HG03521 (cell line): ENCODE measurements around the gene DCUN1D1.
A peak's percentile ranks its signal among the peaks of the same experiment; 100 is the strongest.

Experiments
- ATAC-seq: cut with Tn5 transposase; IDR thresholded peaks from one replicate; pipeline ENCODE4 v1.9.1; 2021; ENCODE audit warnings: mild to moderate bottlenecking, moderate library complexity; ENCODE audit not compliant: unreplicated experiment

DCUN1D1 gene

DNA sequence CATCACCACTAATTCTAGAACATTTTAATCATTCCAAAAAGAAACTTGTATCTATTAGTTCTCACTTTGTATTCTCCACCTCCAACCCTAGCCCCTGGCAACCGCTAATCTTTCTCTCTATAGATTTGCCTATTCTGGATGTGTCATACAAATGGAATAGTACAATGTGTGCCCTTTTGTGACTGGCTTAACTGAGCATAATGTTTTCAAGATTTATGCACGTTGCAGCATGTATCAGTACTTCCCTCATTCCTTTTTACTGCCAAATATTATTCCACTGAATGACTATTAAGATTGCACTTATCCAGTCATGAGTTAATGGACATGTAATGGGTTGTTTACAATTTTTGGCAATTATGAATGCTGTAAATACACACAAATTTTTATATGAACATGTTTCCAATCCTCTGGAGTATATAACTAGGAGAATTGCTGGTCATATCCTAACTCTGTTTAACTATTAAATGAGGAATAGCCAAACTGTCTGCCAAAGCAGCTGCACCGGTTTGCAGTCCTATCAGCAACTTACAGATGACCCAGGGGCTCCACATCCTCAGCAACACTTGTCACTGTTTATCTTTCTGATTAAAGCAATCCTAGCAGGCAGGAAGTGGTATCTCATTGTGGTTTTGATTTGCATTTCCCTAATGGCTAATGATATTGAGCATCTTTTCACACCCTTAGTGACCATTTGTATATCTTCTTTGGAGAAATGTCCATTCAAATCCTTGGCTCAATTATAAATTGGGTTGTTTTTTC, 42.9 kb downstream of the DCUN1D1 start:
- peak; percentile 87 for ATAC-seq

DNA sequence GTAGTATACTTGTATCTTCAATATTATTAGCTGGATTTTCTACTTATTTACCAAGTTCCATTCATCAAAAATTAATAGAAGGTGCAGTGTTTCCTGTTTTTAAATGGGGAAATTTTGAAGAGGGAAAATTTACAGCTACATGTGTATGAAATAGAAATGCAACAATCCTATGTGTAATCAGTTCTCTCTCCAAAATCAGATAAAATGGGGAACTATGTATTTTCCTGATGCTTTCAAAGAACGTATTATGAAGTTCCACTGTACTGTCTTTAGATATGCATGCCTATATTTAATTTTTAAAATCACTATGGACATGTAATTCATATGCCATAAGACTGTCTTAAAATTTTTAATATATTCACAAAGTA, 43.4 kb downstream of the DCUN1D1 start:
- no peak for ATAC-seq

DNA sequence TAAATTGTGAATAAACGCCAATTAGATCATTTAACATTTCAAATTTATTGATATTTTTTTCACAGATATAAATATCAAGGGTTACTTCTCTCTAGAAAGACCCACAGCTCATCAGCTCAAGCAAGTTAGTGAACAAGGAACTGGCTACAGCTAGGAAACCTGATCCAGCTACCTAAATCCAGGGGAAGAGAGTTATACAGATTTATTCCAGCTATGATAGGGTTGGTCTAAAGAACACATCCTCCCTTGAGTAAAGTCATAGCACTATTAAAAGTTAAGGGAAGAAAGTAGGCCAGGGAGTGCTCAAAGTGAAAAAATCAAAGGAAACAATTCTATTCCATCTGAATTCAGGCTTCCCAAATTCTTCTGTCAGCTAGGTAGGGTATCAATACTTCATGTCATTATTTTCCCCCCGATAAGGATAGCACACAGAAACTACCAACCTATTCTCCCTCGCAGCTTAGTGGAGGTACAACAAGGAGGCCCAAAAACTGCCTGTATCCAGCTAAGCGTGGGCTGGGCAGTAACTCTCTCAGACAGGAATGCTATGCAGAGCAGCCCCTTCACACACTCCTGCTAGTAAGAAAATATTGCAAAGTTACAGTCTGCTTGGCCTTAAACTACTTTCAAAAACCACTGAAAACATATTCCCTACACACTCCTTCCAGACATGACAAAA, 44.0 kb downstream of the DCUN1D1 start:
- ATAC-seq: no peak

DNA sequence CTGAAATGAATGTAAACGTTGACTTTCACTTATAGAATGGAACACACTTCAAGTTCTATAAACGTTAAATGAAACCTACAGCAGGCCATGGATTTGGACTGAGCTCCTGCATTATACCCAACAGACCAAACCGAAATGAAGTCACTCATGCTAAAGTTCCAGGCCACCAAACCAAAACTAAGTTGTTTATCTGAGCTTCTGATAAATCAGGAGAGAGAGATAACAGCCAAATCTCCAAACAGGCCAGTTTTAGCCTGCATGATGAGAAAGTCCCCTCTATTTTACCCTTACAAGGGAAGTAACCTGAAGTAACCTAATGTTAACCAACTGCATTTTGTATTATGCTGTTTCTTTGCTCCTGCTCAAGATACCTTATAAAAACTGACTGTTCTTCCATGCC, 44.5 kb downstream of the DCUN1D1 start:
- ATAC-seq: no peak

DNA sequence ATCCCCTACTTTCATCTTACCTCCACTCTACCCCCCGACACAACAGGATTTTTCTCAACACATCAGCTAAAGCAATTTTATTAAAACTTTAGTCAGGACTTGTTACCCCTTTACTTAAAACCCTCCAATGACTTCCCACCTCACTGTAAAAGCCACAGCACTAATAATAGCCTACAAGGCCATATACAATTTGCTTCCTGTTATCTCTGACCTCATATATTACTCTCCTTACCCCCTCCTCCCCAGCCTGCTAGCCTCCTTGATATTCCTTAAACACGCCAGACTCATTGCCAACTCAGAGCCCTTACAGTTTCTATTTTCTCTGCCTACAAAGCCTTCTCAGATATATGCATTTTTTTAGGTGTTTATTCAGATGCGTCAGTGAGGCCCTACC, 54.4 kb downstream of the DCUN1D1 start:
- ATAC-seq: peak; percentile 9

DNA sequence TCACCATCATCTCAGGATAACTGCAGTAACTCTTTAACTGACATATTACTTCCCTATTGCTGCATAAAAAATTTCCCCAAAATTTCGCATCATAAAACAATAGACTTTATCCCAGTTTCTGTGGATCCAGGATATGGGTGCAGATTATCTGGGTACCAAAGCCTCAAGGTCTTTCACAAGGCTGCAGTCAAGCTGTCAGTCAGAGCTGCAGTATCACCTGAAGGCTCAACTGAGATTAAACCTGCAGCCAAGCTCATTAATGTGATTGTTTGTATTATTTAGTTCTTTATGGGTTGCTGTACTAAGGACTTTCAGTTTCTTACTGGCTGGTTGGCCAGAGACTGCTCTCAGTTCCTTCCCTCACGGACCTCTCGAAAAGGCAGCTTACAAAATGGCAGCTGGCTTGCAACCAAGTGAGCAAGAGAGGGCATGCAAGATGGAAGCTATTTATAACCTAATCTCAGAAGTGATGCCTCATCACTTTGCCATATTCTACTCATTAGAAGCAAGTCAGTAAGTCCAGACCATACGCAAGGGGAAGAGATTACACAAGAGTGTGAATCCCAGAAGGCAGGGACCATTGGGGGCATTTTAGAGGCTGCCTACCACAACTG, 54.9 kb downstream of the DCUN1D1 start:
- ATAC-seq: peak; percentile 97

- ATAC-seq: no peak
Observed at GRCh38 chr3:182921665-182922355, 58.5 kb downstream of the DCUN1D1 start.

DNA sequence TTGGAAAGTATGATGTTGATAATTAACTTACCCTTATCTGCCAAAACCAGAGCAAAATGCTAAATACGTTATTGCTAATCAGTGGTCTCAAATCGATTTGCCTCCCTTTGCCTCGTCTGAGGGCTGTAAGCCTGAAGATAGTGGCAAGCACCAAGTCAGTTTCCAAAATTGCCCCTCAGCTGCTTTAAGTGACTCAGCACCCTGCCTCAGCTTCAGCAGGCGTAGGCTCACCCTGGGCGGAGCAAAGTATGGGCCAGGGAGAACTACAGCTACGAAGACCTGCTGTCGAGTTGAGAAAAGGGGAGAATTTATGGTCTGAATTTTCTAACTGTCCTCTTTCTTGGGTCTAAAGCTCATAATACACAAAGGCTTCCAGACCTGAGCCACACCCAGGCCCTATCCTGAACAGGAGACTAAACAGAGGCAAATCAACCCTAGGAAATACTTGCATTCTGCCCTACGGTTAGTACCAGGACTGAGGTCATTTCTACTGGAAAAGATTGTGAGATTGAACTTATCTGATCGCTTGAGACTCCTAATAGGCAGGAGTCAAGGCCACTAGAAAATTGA, 59.7 kb downstream of the DCUN1D1 start:
- ATAC-seq: no peak

DNA sequence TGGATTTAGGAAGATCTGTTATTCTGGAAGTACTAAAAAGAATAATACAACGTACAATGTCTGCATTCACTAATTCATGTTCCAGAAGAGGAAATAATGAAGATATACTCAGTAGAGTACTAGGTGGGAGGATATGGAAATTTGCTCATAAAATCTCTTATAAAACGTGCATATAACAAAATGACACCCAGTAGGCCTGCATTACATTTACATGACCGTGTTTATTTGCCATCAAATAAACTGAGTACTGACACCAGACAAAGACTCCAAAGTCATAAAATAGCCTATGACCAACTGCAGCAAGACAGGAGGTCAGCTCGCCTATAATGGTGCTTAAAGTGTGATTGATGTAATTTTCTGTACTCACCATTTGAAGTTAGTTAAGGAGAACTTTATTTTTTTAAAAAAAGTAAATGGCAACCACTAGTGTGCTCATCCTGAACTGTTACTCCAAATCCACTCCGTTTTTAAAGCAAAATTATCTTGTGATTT, 60.4 kb downstream of the DCUN1D1 start:
- no peak for ATAC-seq

GRCh38 chr3:182917134-182917533, 63.2 kb downstream of the DCUN1D1 start:
- no peak for ATAC-seq

- peak; percentile 31 for ATAC-seq
Observed at GRCh38 chr3:182914341-182914740, 66.0 kb downstream of the DCUN1D1 start.

- ATAC-seq: peak; percentile 86
Observed at GRCh38 chr3:182913889-182914288, 66.4 kb downstream of the DCUN1D1 start.

- no peak for ATAC-seq
Observed at GRCh38 chr3:182912474-182912873, 67.9 kb downstream of the DCUN1D1 start.

GRCh38 chr3:182911782-182912111, 68.6 kb downstream of the DCUN1D1 start:
- no peak for ATAC-seq

DNA sequence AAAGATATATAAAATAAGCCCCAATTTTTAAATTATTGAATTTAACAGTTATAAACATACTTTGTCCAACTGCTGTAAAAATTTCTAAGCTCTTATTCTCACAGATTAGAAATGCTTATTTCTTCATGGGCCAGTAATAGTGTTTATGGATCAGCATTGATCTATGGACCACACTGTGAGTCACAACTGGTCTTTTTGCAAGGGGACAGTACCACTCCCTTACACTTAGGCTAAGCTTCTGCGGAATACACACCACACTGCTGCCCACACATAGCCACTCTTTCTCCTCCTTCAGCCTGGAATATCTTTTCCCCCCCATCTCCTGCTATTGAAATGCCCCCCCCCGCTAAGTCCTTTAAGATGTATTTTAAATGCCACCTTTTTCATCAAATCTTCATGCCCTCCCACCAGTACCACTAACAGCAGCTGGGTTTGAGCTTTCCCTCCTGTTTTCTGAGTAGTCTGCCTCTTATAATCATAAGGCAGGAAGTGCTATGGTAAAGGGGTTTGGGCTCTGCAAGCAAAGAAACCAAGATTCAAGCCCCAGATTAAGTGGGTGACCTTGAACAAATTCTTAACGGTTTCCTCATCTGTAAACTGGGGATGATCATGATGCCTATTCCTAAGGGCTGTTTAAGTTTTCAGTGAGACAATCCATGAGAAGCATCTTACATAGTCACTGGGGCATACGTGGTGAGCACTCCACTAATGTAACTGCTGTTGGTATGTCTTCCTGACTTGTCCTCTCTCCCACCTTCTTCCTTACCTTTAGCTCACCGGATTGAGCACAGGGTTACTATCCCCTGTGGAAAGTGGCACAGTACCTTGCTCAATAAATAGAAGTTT, 69.2 kb downstream of the DCUN1D1 start:
- no peak for ATAC-seq

DNA sequence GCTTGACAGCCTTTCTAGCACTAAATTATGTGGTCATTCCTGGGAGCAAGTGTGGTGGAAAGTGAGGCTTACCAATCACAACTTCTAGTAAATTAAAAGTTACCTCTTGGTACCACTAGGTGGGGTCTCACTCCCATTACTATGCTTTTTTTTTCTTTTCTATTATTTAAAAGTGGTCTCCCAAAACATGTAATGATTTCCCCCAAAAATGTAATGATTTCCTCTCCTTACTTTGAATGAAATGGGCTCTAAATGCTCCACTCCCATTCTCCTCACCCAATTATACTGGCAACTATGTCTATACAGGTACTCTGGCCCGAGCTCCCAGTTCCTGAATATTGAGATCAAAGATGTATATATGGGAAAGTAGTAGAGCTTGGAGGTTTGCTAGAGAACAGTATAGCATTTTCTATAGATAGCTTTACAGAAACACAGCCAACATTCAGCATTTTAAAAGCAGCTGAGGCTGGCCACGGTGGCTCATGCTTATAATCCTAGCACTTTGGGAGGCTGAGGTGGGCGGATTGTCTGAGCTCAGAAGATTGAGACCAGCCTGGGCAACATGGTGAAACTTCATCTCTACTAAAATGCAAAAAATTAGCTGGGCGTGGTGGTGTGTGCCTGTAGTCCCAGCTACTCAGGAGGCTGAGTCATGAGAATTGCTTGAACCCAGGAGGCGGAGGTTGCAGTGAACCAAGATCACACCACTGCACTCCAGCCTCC, 70.9 kb downstream of the DCUN1D1 start:
- ATAC-seq: no peak

- ATAC-seq: no peak
Observed at GRCh38 chr3:182908471-182908870, 71.9 kb downstream of the DCUN1D1 start.

DNA sequence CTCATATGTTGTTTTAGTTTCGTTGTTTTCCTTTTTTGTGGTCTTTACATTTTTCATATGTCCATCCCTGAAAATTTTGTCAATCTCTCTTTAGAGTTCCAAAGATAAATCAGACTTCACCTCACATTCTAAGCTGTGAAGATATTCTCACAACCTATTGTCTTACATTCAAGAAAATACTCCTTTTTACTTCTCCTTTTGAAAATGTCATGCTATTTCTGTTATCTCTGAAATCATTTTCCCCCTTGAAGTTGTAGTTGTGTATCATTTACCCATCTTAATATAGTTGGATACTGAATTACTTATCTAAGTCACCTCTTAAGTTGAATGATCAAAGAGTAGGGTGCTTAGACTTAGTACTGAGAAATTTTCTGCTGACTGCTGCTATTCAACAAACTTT, 74.3 kb downstream of the DCUN1D1 start:
- no peak for ATAC-seq

DNA sequence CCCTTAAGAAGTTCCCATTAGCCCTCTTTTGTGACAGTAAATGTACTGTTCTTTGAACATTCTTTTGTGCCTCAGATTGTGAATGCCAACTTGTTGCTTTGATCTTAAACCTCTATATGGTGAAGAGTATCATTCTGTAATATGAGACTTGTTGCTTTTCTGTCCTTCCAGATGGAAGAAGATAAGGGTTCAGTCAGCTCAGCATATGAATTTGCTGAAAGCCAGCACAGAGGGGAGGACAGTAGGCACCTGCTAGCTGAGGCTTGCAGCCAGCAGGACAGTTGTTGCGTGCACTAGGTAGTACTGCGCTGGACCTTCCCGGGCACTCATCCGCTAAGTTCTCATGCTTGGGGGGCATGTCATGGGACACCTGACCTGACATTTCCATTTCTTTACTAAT, 74.7 kb downstream of the DCUN1D1 start:
- no peak for ATAC-seq

GRCh38 chr3:182904164-182904563, 76.2 kb downstream of the DCUN1D1 start:
- ATAC-seq: no peak
